Measurements from ENCODE around the gene LRIT1.

The LRIT1 gene

GRCh38 chr10:84257343-84258020, 16.1 kb upstream of the LRIT1 start:
- no peak for TF ChIP-seq CTCF (IDR thresholded peaks at IDR 0.05)
- H3K9me3 ChIP-seq: no peaks in the 10 kb centered on the region
- H3K4me1 ChIP-seq (ENCODE audit: control insufficient read depth in 1 of 2, insufficient read depth in 1 of 2, low read depth in 1 of 2, low read length in 1 of 2): no peaks in the 10 kb centered on the region
- no peak overlapping the region for H3K4me3 ChIP-seq (ENCODE audit: low read depth in 1 of 2, low read length in 1 of 2)
- H3K27ac ChIP-seq: no peak overlapping the region
- H3K27me3 ChIP-seq: peaks cover 14% of the 10 kb centered on the region
- H3K36me3 ChIP-seq: no peaks in the 10 kb centered on the region

GRCh38 chr10:84256510-84257342, 15.4 kb upstream of the LRIT1 start:
- H3K4me3 ChIP-seq (ENCODE audit: low read depth in 1 of 2, low read length in 1 of 2): no peak overlapping the region
- TF ChIP-seq CTCF (IDR thresholded peaks at IDR 0.05): no peak
- H3K27me3 ChIP-seq: peaks cover 14% of the 10 kb centered on the region
- no peaks in the 10 kb centered on the region for H3K4me1 ChIP-seq (ENCODE audit: control insufficient read depth in 1 of 2, insufficient read depth in 1 of 2, low read depth in 1 of 2, low read length in 1 of 2)
- no peaks in the 10 kb centered on the region for H3K36me3 ChIP-seq
- H3K27ac ChIP-seq: no peak overlapping the region
- no peaks in the 10 kb centered on the region for H3K9me3 ChIP-seq

GRCh38 chr10:84254552-84255478, 13.5 kb upstream of the LRIT1 start:
- no peaks in the 10 kb centered on the region for H3K9me3 ChIP-seq

GRCh38 chr10:84248794-84249193, 7.4 kb upstream of the LRIT1 start:
- H3K36me3 ChIP-seq: no peaks in the 10 kb centered on the region
- no peaks in the 10 kb centered on the region for H3K27me3 ChIP-seq
- TF ChIP-seq CTCF (IDR thresholded peaks at IDR 0.05): no peak
- H3K4me3 ChIP-seq (ENCODE audit: low read depth in 1 of 2, low read length in 1 of 2): no peak overlapping the region
- no peaks in the 10 kb centered on the region for H3K4me1 ChIP-seq (ENCODE audit: control insufficient read depth in 1 of 2, insufficient read depth in 1 of 2, low read depth in 1 of 2, low read length in 1 of 2)
- no peaks in the 10 kb centered on the region for H3K9me3 ChIP-seq
- no peak overlapping the region for H3K27ac ChIP-seq

More at GRCh38 chr10:84254552-84255478, 13.5 kb upstream of the LRIT1 start:
- Histone ChIP-seq H3K4me3 (ENCODE audit: low read depth in 1 of 2, low read length in 1 of 2) (no peak overlapping the region), H3K27ac (no peak overlapping the region), H3K36me3 (no peaks in the 10 kb centered on the region), H3K27me3 (peaks cover 14% of the 10 kb centered on the region), H3K4me1 (ENCODE audit: control insufficient read depth in 1 of 2, insufficient read depth in 1 of 2, low read depth in 1 of 2, low read length in 1 of 2) (no peaks in the 10 kb centered on the region)
- no peak for TF ChIP-seq CTCF (IDR thresholded peaks at IDR 0.05)

- Histone ChIP-seq H3K4me1 (ENCODE audit: control insufficient read depth in 1 of 2, insufficient read depth in 1 of 2, low read depth in 1 of 2, low read length in 1 of 2) (no peaks in the 10 kb centered on the region), H3K4me3 (ENCODE audit: low read depth in 1 of 2, low read length in 1 of 2) (no peak overlapping the region), H3K27ac (no peak overlapping the region), H3K27me3 (no peaks in the 10 kb centered on the region), H3K9me3 (no peaks in the 10 kb centered on the region), H3K36me3 (no peaks in the 10 kb centered on the region)
- TF ChIP-seq CTCF (IDR thresholded peaks at IDR 0.05): no peak
These were observed 6.2 kb upstream of the LRIT1 start for GRCh38 chr10:84247496-84247895.

All from neutrophil (primary cell).